Activated CD8-positive, alpha-beta memory T cell treated with anti-CD3 and anti-CD28 coated beads, Interleukin-2, amount 50 U/mL, for 4 hours (primary cell): Measurements from ENCODE around the gene FN1.

Experiments
- DNase-seq: peaks from one replicate; pipeline ENCODE4 v3.0.0-alpha.2; 2020

FN1 gene

GRCh38 chr2:215405722-215406581 is 29.9 kb downstream of the FN1 start:
- DNase-seq = no peak

DNA sequence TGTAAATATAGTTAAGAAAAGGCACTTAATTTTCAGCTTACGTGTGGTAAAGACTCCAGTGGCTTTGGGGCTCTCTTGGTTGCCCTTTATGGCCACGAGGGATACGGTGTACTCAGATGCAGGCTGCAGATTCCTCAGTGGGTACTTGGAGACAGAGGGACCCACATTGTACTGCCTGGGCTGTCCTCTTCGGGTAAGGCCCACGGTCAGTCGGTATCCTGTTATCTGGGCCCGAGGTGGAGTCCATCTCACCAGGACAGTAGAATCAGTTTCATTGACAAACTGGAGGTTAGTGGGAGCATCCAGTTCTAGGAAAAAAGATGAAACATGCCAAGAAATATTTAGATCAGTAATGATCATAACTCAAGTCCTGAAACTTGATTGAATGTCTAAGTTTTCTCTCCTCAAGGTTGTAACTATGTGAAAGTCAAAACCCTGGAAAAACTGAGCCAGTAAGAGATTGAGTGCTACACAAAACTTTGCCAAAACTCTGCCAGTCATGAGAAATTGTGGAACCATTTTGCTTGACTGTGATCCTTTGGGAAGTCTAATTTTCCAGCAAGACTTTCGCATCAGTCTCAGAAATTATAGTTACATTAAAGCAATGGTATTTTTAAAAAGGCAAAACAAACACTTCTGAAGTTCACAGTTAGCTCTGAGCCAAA is 31.4 kb downstream of the FN1 start:
- DNase-seq = no peak

DNA sequence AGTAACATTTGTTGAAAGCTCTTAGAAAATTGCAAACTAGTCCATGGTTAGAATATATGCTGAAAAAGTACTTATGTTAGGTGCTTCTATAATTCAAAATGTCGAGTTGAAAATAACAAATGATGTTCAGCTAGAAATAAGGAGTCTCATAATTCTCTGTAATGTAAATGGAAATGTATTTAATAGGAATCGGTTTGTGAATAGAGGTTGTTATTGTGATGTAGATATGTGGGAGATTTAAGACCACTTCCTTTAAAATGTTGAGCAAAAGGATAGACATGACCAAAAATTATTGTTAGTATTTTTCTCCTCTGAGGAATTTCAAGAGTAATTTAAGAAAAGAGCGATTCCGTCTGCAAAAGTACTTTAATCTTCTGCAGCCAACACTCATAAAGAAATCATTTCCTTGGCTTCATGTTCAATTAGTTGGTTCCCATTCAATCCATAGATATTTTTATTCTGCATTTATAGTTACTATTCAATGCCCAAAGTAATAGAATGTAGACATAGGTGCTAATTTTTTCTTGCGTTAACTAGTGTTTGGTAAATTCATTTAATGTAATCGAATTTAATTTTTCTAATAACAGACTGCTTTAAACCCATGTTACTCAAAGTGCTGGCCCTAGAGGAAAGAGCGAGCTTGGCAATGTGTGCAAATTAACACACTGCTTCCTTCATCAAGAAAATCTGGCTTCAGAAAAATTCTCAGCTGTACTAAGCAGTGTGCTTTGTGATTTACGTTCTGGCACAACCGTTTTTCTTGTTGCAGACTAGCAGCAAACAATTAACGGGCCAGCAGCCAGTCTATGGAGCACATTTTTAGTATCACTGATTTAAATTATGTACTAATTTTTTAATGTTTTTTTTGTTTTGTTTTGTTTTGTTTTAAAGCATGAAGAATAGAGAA is 32.2 kb downstream of the FN1 start:
- DNase-seq = no peak

DNA sequence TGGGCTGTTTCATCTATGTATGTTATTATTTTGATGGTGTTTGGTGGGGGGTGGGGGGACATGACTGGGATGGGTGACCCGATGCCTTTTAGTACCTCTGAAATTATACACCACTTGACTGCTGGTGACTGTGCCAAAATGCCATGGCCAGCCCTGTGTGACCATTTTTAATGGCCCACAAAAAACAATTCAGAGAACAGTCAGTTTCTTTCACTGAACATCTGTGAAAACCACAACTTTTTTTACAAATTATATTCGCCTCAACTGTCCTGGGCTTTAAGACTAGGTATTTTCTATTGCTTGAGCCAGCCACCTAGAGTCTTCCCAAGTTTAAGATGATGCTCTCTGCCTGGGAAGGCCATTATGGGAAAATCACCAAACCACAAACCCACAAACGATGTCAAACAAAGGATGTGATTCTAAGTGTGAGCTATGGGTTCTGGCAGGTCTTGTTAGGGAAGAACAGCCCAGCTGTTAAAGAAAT is 33.9 kb downstream of the FN1 start:
- no peak for DNase-seq

DNA sequence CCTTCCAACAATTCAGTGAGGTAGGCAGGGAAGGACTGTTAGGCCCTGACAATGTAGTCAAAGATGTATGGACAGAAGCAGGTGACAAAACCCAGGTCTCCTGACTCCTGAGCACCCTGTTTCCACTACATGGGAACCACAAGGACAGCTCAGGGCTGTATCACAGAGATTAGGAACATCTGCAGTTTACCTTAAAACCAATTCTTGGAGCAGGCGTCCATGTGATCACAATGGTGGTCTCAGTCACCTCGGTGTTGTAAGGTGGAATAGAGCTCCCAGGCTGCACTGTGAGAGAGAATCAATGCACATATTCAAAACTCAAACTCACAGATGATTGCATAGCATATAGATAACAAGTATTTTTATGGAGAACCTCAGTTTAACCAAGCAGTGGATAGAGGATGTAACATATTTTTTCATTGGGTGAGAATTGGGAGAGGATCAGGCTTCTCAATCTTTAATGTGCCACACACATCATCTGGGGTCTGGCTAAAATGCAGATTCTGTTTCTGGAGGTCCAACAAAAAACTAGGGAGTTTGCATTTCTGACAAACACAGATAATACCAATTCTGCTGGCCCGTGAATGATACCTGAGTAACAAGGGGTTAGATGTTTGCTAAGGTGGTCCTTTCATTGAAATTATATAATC is 36.7 kb downstream of the FN1 start:
- DNase-seq = no peak

GRCh38 chr2:215397632-215398341 is 38.1 kb downstream of the FN1 start:
- DNase-seq = no peak

GRCh38 chr2:215396595-215397313 is 39.1 kb downstream of the FN1 start:
- DNase-seq = no peak

DNA sequence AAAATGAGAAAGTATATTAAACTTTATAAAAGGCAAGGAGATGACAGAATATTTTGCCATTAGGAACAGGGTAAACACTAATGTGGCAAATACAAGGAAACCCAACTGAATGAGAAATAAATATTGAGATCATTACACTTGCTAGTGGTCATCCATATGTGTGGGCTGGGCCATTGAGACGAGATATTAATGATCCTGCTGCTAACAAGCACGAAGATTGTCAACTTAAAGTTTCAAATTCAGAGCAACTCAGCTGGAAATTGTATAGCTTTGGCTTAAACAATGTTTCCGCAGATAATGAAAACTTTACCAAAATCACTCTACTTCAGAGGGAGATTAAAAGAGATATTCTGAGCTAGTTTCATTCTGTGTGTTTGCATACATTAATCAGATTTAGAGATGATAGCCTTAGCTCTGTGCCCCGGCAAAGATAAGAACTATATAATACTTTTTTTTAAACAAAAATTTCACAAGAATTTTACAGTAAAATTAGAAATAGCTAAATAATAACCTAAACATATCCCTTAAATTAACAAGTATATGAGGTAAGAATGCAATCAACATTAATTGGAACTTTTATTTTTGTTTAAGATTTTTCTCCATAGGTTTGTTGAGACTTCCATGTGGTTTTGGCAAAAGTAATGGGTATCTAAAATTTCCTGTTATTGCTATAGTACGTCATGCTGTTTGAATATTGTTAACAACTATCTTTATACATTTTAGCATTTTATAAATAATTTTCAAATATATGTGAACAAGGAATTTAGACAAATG is 40.0 kb downstream of the FN1 start:
- DNase-seq = no peak

DNA sequence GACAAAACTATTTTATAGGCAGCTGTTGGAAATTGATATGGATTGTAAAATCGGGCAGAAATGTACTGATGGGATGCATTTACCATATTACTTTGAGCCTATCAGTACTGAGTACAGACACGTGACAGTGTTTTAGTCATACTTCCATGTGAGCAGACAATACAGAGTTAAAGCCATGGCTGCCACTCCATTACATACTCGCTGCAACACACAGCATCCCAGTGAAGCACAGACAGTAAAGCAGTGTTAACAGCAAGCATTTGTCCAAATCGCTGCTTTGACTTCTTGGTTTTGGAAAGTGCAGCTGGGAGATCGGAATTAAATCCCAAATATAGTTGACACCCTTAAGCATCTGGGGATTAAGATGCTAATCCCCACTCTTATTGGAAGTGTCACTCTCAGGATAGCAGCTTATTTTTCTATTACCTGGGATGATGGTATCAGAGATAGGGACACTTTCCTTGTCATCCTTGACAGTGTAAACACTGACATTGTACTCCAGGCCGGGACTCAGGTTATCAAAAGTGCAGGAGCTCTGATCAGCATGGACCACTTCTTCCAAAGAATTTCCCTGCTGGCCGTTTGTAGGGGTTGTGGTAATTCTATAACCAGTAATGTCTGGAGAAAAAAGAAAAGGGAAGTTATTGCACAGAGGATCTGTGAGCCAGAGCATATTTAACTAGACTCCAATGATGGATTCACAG is 41.6 kb downstream of the FN1 start:
- no peak for DNase-seq

- no peak for DNase-seq
Measured at GRCh38 chr2:215392687-215393270, 43.1 kb downstream of the FN1 start.

DNA sequence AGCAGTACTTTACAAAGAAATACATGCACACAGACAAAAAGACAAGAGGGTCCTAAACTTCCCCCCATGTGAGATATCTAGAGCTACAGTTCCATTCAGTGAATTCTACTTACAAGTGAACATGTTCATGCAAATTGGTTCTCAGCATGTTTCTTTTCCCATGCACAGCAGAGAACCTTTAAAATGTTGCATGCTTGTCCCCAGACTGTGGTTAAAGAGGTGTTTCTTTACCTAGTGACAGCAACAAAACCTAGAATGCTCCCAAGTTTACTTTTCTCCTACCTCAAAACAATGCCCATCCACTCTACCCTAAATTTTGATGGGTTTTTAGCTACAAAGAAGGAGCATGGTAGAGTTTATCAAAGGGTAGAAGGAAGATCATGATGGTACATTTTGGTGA is 43.7 kb downstream of the FN1 start:
- no peak for DNase-seq

DNA sequence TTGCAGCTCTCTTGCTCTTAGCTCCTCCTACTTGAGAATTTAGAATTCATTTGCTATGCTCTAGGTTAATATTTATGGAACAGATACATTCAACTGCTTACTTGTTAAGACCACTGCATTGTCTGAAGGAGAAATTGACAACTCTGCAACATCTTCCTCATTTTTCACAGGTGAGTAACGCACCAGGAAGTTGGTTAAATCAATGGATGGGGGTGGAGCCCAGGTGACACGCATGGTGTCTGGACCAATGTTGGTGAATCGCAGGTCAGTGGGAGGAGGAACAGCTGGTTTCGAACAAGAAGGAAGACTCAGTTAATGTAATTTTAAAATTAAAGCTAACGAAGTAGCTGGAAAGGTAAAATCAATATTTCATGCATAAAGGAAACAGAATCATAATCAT is 44.3 kb downstream of the FN1 start:
- no peak for DNase-seq

DNA sequence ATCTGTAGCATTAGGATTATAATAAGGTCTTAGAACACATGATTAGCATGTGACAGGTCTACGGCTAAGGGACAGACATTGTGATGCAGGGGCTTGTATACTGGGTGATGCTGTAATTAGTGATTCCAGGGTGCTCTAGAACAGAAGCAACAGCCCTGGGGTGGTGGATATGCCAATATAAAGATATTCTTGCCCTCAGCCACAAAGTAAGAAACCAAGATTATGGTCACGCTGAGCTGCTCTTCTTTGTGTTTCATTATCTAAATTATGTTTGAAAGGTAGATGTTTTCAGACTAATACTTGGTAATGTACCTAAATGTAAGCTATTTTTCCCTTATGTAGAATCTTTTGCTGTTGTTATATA is 45.3 kb downstream of the FN1 start:
- no peak for DNase-seq

GRCh38 chr2:215388002-215388728 is 47.7 kb downstream of the FN1 start:
- no peak for DNase-seq

DNA sequence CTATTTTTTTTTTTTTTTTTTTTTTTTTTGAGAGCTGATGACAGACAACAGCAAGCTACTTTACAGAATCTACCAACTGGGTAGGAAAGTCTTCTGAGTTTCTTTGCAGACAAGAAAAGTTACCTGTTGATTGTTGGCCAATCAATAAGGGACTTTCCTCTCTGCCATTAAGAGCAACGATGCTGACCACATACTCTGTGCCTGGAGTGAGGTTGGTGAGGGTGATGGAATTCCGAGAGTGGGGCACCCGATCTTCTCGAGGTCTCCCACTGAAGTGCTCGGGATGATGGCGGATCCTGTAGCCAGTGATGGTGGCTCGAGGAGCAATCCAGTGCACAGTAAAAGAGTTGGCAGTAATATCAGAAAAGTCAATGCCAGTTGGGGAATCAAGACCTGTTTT is 49.3 kb downstream of the FN1 start:
- DNase-seq = no peak

- no peak for DNase-seq
Measured at GRCh38 chr2:215384710-215385109, 51.2 kb downstream of the FN1 start.

DNA sequence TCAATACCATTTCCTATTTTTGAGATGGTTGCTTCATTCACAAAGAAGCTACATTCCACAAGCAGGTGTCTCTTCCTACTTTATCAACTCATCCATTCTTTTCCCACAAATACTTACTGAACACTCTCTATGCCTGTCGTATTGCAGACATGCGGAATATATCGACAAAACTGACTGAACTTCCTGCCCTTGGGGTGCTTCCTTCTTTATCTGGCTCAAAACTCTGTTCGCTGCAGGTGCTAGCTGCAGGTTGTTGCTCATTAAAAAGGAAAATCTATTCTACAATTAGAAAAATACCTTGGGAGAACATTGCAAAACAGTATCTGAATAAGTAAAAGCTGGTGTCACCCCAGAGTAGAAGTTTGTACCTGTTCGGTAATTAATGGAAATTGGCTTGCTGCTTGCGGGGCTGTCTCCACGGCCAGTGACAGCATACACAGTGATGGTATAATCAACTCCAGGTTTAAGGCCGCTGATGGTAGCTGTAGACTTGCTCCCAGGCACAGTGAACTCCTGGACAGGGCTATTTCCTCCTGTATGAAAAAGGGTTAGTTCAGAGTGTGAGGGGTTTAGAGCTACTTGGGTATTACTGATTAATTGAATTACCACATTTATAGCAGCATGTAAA is 52.1 kb downstream of the FN1 start:
- DNase-seq = no peak

DNA sequence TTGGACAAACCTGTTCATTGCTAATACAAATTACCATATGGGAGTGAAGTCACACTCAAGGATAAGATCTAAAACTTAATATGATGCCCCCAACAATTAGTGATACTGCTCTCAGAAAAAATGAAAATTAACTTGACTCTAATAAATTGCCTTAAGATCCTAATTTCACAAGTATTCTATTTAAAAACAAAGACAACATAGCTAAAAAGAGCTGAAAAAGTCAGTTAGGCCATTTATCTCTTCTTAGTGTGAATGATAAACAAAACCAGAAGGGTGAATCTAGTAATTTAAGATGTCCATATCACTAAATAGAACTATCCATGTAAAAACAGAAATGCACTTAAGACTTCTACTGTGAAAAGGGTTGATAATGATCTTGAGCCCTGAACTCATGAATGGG is 53.4 kb downstream of the FN1 start:
- DNase-seq = no peak
